HG02610 (cell line): Measurements from ENCODE around the gene SHANK2.

Experiments used
- ATAC-seq: cut with Tn5 transposase; IDR thresholded peaks from one replicate; pipeline ENCODE4 v1.9.1; 2021; ENCODE audit warnings: mild to moderate bottlenecking, moderate library complexity; ENCODE audit not compliant: unreplicated experiment

The SHANK2 gene

GRCh38 chr11:71252269-71252769, at the start of gene SHANK2:
Gene SHANK2 (minus strand): TSS chr11:71252577. CDS start chr11:71147326, 105,251 bp downstream.
- no peak for ATAC-seq

GRCh38 chr11:71301858-71302533, 49.6 kb upstream of the SHANK2 start:
- no peak for ATAC-seq

GRCh38 chr11:71301046-71301857, 48.9 kb upstream of the SHANK2 start:
- no peak for ATAC-seq

GRCh38 chr11:71300187-71300586, 47.8 kb upstream of the SHANK2 start:
- ATAC-seq = no peak

- ATAC-seq = no peak
Measured at GRCh38 chr11:71298761-71299181, 46.4 kb upstream of the SHANK2 start.

- no peak for ATAC-seq
Measured at GRCh38 chr11:71298016-71298550, 45.7 kb upstream of the SHANK2 start.

- ATAC-seq = no peak
Measured at GRCh38 chr11:71294846-71295600, 42.6 kb upstream of the SHANK2 start.

- ATAC-seq = no peak
Measured at GRCh38 chr11:71293961-71294782, 41.8 kb upstream of the SHANK2 start.

GRCh38 chr11:71286701-71287643, 34.6 kb upstream of the SHANK2 start:
- no peak for ATAC-seq

GRCh38 chr11:71285111-71285510, 32.7 kb upstream of the SHANK2 start:
- no peak for ATAC-seq

- ATAC-seq = no peak
Measured at GRCh38 chr11:71284525-71285092, 32.2 kb upstream of the SHANK2 start.

GRCh38 chr11:71283971-71284441, 31.6 kb upstream of the SHANK2 start:
- ATAC-seq = no peak

GRCh38 chr11:71282581-71283351, 30.4 kb upstream of the SHANK2 start:
- ATAC-seq = no peak

GRCh38 chr11:71281831-71282230, 29.5 kb upstream of the SHANK2 start:
- no peak for ATAC-seq

GRCh38 chr11:71281204-71281603, 28.8 kb upstream of the SHANK2 start:
- ATAC-seq = no peak

GRCh38 chr11:71279916-71280645, 27.7 kb upstream of the SHANK2 start:
- no peak for ATAC-seq

GRCh38 chr11:71272161-71272560, 19.8 kb upstream of the SHANK2 start:
- ATAC-seq = no peak
